HEK293 (cell line): Measurements from ENCODE around the gene SFT2D1.

ENCODE experiments used
- CTCF ChIA-PET: fragments of 350-600 bp; formaldehyde crosslinking; extraction: SDS; loops from one replicate; lab custom pipeline; 2021; ENCODE audit warnings: antibody characterized with exemption; lab: Yijun Ruan, JAX
- POLR2A ChIA-PET: fragments of 300-600 bp; formaldehyde crosslinking; extraction: SDS; loops from one replicate; lab custom pipeline; 2020; ENCODE audit warnings: antibody characterized with exemption, inconsistent platforms; lab: Yijun Ruan, JAX
- H3K27ac ChIP-seq: fragments of 200-500 bp; sonication (Bioruptor generic); 2 replicates; pipeline ENCODE4 v1.5.1; 2014; ENCODE audit warnings: low read depth, low read length, control low read depth, inconsistent platforms; ENCODE audit errors: extremely low read depth
- H3K36me3 ChIP-seq, 2 experiments: fragments of 200-500 bp in 1 of 2; sonication (Bioruptor generic) in 1 of 2; 1 replicate in 1 of 2; 2 replicates in 1 of 2; pipeline ENCODE4 v1.5.1; 2014 to 2017; ENCODE audit warnings: inconsistent platforms in 2 of 2, low read length in 2 of 2; ENCODE audit not compliant: control insufficient read depth in 2 of 2, insufficient read depth in 1 of 2
- H3K4me1 ChIP-seq: fragments of 200-500 bp; sonication (Bioruptor generic); 2 replicates; pipeline ENCODE4 v1.5.1; 2014; ENCODE audit warnings: mild to moderate bottlenecking, low read length, inconsistent platforms; ENCODE audit not compliant: control insufficient read depth, insufficient read depth
- H3K4me3 ChIP-seq: 2 replicates; pipeline ENCODE4 v1.5.1; 2011; ENCODE audit warnings: low read depth, mild to moderate bottlenecking, control low read depth, low read length, moderate library complexity
- H3K9me3 ChIP-seq: fragments of 200-500 bp; sonication (Bioruptor generic); 2 replicates; pipeline ENCODE4 v1.5.1; 2014; ENCODE audit warnings: low read depth, low read length, inconsistent platforms; ENCODE audit not compliant: control insufficient read depth, insufficient read depth
- BCL11A ChIP-seq: fragments of 450-650 bp; formaldehyde crosslinking; IDR thresholded peaks from 2 replicates; pipeline ENCODE4 v1.5.1; 2016; ENCODE audit warnings: low read depth, missing biosample characterization, missing genetic modification characterization
- GFI1B ChIP-seq: fragments of 450-650 bp; formaldehyde crosslinking; IDR thresholded peaks from 2 replicates; pipeline ENCODE4 v1.5.1; 2016; ENCODE audit warnings: missing biosample characterization, missing genetic modification characterization
- INSM2 ChIP-seq: fragments of 450-650 bp; formaldehyde crosslinking; IDR thresholded peaks from 2 replicates; pipeline ENCODE4 v1.5.1; 2016; ENCODE audit warnings: missing biosample characterization, missing genetic modification characterization
- KLF10 ChIP-seq: fragments of 450-650 bp; IDR thresholded peaks from 2 replicates; pipeline ENCODE4 v1.5.1; 2018; ENCODE audit warnings: missing biosample characterization, mild to moderate bottlenecking, missing genetic modification characterization
- OSR2 ChIP-seq: fragments of 450-650 bp; formaldehyde crosslinking; IDR thresholded peaks from 2 replicates; pipeline ENCODE4 v1.5.1; 2016; ENCODE audit warnings: missing biosample characterization, missing genetic modification characterization
- PRDM1 ChIP-seq: fragments of 450-650 bp; formaldehyde crosslinking; IDR thresholded peaks from 2 replicates; pipeline ENCODE4; 2016; ENCODE audit warnings: missing biosample characterization, missing genetic modification characterization
- PRDM6 ChIP-seq: fragments of 450-650 bp; formaldehyde crosslinking; IDR thresholded peaks from 2 replicates; pipeline ENCODE4 v1.5.1; 2017; ENCODE audit warnings: missing biosample characterization, missing genetic modification characterization
- REPIN1 ChIP-seq: fragments of 450-650 bp; formaldehyde crosslinking; IDR thresholded peaks from 2 replicates; pipeline ENCODE4 v1.5.1; 2017; ENCODE audit warnings: missing biosample characterization, missing genetic modification characterization, low read depth
- SP2 ChIP-seq: fragments of 450-650 bp; formaldehyde crosslinking; IDR thresholded peaks from 2 replicates; pipeline ENCODE4 v1.5.1; 2016; ENCODE audit warnings: missing biosample characterization, missing genetic modification characterization
- SP7 ChIP-seq: fragments of 450-650 bp; formaldehyde crosslinking; IDR thresholded peaks from 2 replicates; pipeline ENCODE4 v1.5.1; 2016; ENCODE audit warnings: missing biosample characterization, missing genetic modification characterization
- WT1 ChIP-seq: fragments of 450-650 bp; formaldehyde crosslinking; IDR thresholded peaks from 2 replicates; pipeline ENCODE4 v1.5.1; 2016; ENCODE audit warnings: missing biosample characterization, missing genetic modification characterization
- ZBTB17 ChIP-seq: fragments of 450-650 bp; formaldehyde crosslinking; IDR thresholded peaks from 2 replicates; pipeline ENCODE4 v1.5.1; 2016; ENCODE audit warnings: missing biosample characterization, missing genetic modification characterization
- ZBTB21 ChIP-seq: fragments of 450-650 bp; formaldehyde crosslinking; IDR thresholded peaks from 2 replicates; pipeline ENCODE4 v1.5.1; 2017; ENCODE audit warnings: missing biosample characterization, missing genetic modification characterization
- ZEB2 ChIP-seq: fragments of 450-650 bp; formaldehyde crosslinking; IDR thresholded peaks from 2 replicates; pipeline ENCODE4 v1.5.1; 2016; ENCODE audit warnings: missing biosample characterization, missing genetic modification characterization
- ZNF132 ChIP-seq: fragments of 450-650 bp; formaldehyde crosslinking; IDR thresholded peaks from 2 replicates; pipeline ENCODE4 v1.5.1; 2017; ENCODE audit warnings: missing biosample characterization, missing genetic modification characterization, borderline replicate concordance
- ZNF138 ChIP-seq: fragments of 450-650 bp; formaldehyde crosslinking; IDR thresholded peaks from 2 replicates; pipeline ENCODE4 v1.5.1; 2016; ENCODE audit warnings: missing biosample characterization, missing genetic modification characterization, borderline replicate concordance
- ZNF140 ChIP-seq: fragments of 450-650 bp; formaldehyde crosslinking; IDR thresholded peaks from 2 replicates; pipeline ENCODE4 v1.5.1; 2016; ENCODE audit warnings: missing biosample characterization, missing genetic modification characterization
- ZNF394 ChIP-seq: fragments of 450-650 bp; formaldehyde crosslinking; IDR thresholded peaks from 2 replicates; pipeline ENCODE4 v1.5.1; 2016; ENCODE audit warnings: missing biosample characterization, missing genetic modification characterization, mild to moderate bottlenecking, moderate library complexity, borderline replicate concordance
- ZNF473 ChIP-seq: fragments of 450-650 bp; formaldehyde crosslinking; IDR thresholded peaks from 2 replicates; pipeline ENCODE4 v1.5.1; 2017; ENCODE audit warnings: missing biosample characterization, missing genetic modification characterization
- ZNF561 ChIP-seq: fragments of 450-650 bp; IDR thresholded peaks from 2 replicates; pipeline ENCODE4 v1.5.1; 2018; ENCODE audit warnings: missing biosample characterization, missing genetic modification characterization, borderline replicate concordance
- ZNF830 ChIP-seq: fragments of 450-650 bp; IDR thresholded peaks from 2 replicates; pipeline ENCODE4 v1.5.0; 2018; ENCODE audit warnings: missing biosample characterization, missing genetic modification characterization, low read depth, mild to moderate bottlenecking, moderate library complexity
- TF ChIP-seq, protein P1 (sequence below): fragments of 450-650 bp; formaldehyde crosslinking; IDR thresholded peaks from 2 replicates; pipeline ENCODE4 v1.5.1; 2016; ENCODE audit warnings: missing biosample characterization, missing genetic modification characterization
- TF ChIP-seq, protein P2 (sequence below): fragments of 450-650 bp; formaldehyde crosslinking; IDR thresholded peaks from 2 replicates; pipeline ENCODE4; 2016; ENCODE audit warnings: missing biosample characterization, missing genetic modification characterization
- TF ChIP-seq, protein P3 (sequence below): fragments of 450-650 bp; formaldehyde crosslinking; IDR thresholded peaks from 2 replicates; pipeline ENCODE4 v1.5.1; 2016; ENCODE audit warnings: missing biosample characterization, missing genetic modification characterization

The SFT2D1 gene

GRCh38 chr6:166353507-166353906 lies 11.2 kb upstream of the SFT2D1 start (continued):
- no peak for TF ChIP-seq ZNF561 (tag by site-specific recombination)
- peak; percentile 79 for TF ChIP-seq PRDM1 (tag by site-specific recombination)
- TF ChIP-seq ZBTB17 (tag by site-specific recombination): no peak
- TF ChIP-seq ZNF138 (tag by site-specific recombination): no peak
- no peak for TF ChIP-seq ZNF473 (tag by site-specific recombination)
- TF ChIP-seq ZBTB21 (tag by site-specific recombination): no peak
- TF ChIP-seq, protein P1, sequence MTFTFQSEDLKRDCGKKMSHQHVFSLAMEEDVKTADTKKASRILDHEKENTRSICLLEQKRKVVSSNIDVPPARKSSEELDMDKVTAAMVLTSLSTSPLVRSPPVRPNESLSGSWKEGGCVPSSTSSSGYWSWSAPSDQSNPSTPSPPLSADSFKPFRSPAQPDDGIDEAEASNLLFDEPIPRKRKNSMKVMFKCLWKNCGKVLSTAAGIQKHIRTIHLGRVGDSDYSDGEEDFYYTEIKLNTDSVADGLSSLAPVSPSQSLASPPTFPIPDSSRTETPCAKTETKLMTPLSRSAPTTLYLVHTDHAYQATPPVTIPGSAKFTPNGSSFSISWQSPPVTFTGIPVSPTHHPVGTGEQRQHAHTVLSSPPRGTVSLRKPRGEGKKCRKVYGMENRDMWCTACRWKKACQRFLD (tag by site-specific recombination): no peak
- no peak for TF ChIP-seq REPIN1 (tag by site-specific recombination)

DNA sequence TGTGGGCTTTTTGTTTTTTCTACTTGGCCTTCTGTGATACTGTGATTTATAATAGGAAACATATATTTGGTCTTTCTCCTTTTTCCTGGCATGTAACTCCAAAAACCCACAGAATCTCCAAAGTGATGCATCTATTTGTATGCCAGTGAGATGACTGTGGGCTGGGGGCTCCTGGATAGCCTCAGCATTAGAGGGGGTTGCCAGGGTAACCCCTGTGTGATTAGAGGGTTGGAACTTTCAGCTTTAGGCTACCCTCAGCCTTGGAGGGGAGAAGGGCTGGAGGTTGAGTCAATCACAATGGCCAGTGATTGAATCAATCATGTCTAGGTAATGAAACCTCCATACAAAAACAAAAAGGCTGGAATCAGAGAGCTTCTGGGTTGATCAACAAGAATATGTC lies 10.6 kb upstream of the SFT2D1 start:
- ChIA-PET POLR2A (no interaction called here), CTCF (interaction anchor here (1.0 to 1.2 kb wide), 2 partner anchors 29 to 48 kb away, joined by 4 to 5 read pairs; no protein-coding TSS in a partner anchor)
- TF ChIP-seq, protein P2, sequence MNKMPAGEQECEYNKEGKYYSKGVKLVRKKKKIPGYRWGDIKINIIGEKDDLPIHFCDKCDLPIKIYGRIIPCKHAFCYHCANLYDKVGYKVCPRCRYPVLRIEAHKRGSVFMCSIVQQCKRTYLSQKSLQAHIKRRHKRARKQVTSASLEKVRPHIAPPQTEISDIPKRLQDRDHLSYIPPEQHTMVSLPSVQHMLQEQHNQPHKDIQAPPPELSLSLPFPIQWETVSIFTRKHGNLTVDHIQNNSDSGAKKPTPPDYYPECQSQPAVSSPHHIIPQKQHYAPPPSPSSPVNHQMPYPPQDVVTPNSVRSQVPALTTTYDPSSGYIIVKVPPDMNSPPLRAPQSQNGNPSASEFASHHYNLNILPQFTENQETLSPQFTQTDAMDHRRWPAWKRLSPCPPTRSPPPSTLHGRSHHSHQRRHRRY (tag by site-specific recombination): no peak
- TF ChIP-seq ZNF394 (no peak), ZNF561 (tag by site-specific recombination) (no peak), ZBTB21 (tag by site-specific recombination) (no peak), OSR2 (tag by site-specific recombination) (no peak), ZNF132 (tag by site-specific recombination) (no peak), ZNF140 (tag by site-specific recombination) (no peak)

GRCh38 chr6:166351715-166352285 lies 9.5 kb upstream of the SFT2D1 start:
- no peaks in the 10 kb centered on the region for H3K4me1 ChIP-seq
- H3K36me3 ChIP-seq: no peaks in the 10 kb centered on the region
- POLR2A ChIA-PET: no interaction called here
- H3K4me3 ChIP-seq: no peak overlapping the region
- H3K9me3 ChIP-seq: no peaks in the 10 kb centered on the region
- H3K27ac ChIP-seq: no peak overlapping the region
- CTCF ChIA-PET: interaction anchor here (1.2 kb wide), 1 partner anchor 30 kb away, joined by 5 read pairs; no protein-coding TSS in a partner anchor
- TF ChIP-seq ZNF830 (tag by site-specific recombination) (no peak), GFI1B (no peak), SP7 (peak; percentile 100), SP2 (tag by site-specific recombination) (peak; percentile 60), WT1 (tag by site-specific recombination) (peak; percentile 93), BCL11A (peak; percentile 71), PRDM6 (tag by site-specific recombination) (peak; percentile 70), INSM2 (tag by site-specific recombination) (peak; percentile 46), ZBTB17 (tag by site-specific recombination) (peak; percentile 50), ZEB2 (0 out of 2 replicates have a peak, but pooled peaks have one; percentile 38), KLF10 (tag by site-specific recombination) (0 out of 2 replicates have a peak, but pooled peaks have one; percentile 45)
- TF ChIP-seq, protein P3, sequence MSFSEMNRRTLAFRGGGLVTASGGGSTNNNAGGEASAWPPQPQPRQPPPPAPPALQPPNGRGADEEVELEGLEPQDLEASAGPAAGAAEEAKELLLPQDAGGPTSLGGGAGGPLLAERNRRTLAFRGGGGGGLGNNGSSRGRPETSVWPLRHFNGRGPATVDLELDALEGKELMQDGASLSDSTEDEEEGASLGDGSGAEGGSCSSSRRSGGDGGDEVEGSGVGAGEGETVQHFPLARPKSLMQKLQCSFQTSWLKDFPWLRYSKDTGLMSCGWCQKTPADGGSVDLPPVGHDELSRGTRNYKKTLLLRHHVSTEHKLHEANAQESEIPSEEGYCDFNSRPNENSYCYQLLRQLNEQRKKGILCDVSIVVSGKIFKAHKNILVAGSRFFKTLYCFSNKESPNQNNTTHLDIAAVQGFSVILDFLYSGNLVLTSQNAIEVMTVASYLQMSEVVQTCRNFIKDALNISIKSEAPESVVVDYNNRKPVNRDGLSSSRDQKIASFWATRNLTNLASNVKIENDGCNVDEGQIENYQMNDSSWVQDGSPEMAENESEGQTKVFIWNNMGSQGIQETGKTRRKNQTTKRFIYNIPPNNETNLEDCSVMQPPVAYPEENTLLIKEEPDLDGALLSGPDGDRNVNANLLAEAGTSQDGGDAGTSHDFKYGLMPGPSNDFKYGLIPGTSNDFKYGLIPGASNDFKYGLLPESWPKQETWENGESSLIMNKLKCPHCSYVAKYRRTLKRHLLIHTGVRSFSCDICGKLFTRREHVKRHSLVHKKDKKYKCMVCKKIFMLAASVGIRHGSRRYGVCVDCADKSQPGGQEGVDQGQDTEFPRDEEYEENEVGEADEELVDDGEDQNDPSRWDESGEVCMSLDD (tag by site-specific recombination): no peak

More for the DNA sequence above, 10.6 kb upstream of the SFT2D1 start:
- Histone ChIP-seq H3K4me1 (no peaks in the 10 kb centered on the region), H3K27ac (no peak overlapping the region), H3K9me3 (no peaks in the 10 kb centered on the region), H3K36me3 (no peaks in the 10 kb centered on the region), H3K4me3 (no peak overlapping the region)
